Stimulated activated CD8-positive, alpha-beta memory T cell treated with anti-CD3 and anti-CD28 coated beads, Interleukin-4, amount 100 ng/mL, for 24 hours (primary cell): ENCODE measurements around the gene ZBTB49.

Experiments
- DNase-seq: peaks from one replicate; pipeline ENCODE4 v3.0.0-alpha.2; 2020; ENCODE audit warnings: low read depth

Gene ZBTB49

DNA sequence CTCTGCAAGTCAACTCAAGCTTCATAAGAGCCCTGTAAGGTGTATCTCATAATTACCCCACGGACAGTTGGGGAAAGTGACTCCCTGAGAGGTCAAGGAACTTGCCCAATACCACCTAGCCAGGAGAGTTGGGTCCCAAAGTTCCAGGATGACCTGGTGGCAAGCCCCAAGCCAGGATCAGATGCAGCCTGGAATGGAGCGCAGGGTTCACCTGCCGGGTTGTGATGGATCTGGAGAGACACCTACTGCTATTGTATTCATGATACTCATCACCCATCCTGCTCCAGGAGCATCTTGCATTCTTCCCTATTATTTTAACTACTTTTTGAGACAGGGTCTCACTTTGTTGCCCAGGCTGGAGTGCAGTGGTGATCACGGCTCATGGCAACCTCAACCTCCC, 36.1 kb downstream of the ZBTB49 start:
- DNase-seq = no peak

DNA sequence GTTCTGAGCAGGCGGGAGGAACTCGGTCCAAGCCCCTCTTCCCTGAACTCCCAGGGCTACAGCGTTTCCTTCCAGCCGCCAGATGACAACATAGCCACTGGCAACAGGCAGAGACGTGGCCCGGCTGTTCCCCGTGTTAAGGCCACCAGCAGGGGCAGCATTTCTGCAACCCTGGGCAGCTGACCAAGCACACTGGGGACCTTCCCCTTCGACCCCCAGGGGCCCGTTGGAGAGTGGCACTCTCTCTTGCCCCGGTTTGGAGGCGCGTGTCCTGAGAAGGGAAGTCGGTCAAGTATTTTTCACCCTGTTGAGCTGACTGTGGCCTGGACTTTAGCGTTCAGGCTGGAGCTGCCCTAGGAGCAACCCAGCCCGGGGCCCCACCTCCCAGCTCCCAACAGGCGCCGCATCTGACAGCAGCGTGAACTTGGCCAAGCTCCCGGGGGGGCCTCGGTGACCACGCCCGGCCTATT, 37.6 kb downstream of the ZBTB49 start:
- no peak for DNase-seq

GRCh38 chr4:4328206-4328605, 38.2 kb downstream of the ZBTB49 start:
- DNase-seq = no peak

GRCh38 chr4:4328840-4329239, 38.8 kb downstream of the ZBTB49 start:
- no peak for DNase-seq

GRCh38 chr4:4329496-4329895, 39.4 kb downstream of the ZBTB49 start:
- no peak for DNase-seq

- DNase-seq = no peak
Observed at GRCh38 chr4:4330794-4331193, 40.7 kb downstream of the ZBTB49 start.

DNA sequence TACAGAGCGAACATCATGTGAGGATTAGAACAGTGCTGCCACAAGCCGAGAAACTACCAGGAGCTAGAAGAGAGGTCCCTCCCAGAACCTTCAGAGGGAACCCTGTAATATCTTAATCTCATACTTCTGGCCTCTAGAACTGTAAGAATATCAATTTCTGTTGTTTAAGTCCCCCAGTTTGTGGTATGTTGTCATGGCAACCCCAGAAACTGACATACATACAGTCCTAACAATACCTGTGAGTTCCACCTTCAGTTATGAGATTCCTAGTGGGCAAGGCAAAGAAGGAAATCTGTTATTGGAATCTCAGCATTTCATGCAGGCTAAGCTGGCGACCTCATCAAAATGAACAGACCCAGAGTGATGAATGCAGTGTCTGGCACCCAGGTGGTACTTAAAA, 42.5 kb downstream of the ZBTB49 start:
- no peak for DNase-seq

- no peak for DNase-seq
Observed at GRCh38 chr4:4333265-4333706, 43.2 kb downstream of the ZBTB49 start.

DNA sequence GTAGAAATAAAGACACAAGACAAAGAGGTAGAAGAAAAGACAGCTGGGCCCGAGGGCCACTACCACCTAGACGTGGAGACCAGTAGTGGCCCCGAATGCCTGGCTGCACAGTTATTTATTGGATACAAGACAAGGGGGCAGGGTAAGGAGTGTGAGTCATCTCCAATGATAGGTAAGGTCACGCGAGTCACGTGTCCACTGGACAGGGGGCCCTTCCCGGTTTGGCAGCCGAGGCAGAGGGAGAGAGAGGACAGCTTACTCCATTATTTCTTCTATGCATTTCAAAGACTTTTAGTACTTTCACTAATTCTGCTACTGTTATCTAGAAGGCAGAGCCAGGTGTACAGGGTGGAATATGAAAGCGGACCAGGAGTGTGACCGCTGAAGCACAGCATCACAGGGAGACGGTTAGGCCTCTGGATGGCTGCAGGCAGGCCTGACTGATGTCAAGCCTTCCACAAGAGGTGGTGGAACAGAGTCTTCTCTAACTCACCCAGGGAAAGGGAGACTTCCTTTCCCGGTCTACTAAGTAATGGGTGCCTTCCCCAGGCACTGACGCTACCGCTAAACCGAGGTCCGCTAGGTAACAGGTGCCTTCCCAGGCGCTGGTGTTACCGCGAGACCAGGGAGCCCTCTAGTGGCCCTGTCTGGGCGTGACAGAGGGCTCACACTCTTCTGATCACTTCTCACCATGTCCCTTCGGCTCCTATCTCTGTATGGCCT, 44.9 kb downstream of the ZBTB49 start:
- peak; percentile 52 for DNase-seq

DNA sequence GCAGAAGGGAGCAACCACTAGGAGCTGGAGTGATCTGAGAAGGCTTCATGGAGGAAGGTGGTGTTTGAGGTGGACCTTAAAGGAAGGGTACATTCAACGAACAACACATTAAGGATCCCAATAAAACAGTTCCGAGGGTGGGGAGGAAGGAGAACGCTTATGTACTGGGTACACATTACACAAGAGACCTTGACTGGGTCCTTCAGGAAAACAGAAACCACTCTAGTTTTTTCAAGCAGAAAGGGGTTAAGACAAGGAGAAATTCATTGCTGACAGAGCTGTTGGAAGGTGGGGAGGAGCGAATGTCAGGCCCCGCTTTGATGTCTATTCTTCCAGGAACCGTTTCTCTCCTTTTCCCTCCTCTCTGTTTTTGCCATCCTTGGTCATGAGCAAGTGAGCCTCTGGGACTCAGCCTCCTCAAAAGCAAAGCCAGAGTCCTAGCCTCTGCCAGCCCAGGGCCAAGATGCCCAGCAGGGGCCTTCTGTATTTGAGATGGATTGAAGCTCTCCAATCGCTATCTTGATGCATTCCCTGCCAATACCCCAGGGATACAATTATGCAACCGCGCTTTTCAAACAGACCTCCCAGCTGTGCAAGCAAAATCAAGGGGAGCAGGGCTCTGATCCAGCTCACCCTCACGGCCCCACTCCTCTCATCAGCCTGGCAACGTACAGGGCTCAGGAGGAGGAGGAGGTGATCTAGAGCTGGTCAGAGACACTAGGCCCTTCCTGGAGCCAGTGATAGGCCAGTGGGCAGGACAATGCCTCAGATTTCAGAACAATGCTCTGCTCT, 48.4 kb downstream of the ZBTB49 start:
- DNase-seq = no peak

DNA sequence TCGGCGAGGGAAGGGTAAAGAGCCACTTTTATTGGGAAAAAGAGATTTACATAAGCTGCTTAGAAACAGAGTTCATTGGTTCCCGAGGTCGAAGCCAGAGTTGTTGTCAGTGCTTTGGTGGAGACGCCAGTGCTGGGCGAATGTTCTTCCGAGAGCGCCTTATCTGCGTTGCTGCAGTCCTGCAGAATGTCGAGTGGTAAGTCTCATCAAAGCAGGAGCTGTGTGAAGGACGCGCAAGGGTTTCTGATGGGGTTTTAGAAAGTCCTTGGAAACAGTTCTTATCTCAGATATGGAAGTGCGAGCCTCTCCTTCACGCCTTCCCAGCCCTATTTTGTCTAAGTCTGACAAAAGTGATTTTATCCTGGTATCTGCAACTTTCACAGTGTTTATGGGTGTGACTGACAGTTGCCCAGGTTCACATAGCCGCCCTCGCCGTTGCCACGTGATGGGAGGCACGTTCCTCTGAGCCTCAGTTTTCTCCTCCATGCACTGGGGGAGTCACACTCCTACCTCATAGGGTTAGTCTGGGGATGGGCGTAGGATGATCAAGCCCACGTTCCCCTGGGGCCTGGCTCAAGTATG, 49.5 kb downstream of the ZBTB49 start:
- DNase-seq = no peak

DNA sequence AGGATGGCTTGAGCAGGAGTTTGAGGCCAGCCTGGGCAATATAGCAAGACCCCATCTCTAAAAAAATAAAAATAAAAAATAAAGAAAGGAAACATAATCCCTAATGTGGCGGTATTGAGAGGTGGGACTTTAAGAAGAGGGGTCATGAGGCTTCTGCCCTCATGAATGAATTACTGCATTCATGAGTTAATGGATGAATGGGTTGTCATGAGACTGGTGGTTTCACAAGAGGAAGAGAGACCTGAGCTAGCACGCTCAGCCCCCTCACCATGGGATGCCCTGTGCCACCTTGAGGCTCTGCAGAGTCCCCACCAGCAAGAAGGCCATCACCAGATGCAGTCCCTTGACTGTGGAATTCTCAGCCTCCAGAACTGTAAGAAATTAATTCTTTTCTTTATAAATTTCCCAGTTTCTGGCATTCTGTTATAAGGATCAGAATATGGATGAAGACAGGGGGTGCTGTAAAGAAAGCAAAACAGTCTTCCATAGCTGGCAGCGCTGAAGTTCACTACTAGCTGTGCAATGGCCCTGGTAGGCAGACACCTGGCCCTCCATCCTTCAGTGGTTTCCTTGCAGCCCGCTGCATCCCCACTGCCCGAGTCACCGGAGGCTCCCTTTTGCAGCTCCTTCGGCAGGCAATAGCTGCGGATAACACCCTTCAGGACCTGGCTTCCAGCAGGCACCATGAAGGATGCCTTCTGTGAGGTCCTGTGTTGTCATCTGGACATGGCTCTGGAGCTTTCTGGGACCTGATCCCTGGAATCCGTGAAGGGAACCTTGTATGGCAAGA, 52.0 kb downstream of the ZBTB49 start:
- DNase-seq = no peak

DNA sequence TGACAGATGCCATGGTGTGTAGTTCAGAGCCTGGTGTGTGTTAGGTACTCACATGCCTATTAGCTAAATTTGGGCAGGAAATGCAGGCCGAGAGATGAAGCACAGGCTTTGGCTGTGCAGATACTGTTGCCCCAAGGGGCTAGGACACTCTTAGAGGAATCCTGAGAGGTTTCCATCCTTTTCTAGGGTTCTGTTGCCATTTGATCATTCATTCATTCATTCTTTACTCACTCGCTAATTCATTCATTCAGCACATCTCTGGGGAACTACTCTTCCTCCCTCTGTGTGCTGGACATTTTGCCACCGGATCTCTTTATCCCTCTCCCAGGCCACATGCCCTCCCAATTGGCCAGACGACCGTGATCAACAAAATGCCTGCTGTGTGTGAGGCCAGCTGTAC, 53.0 kb downstream of the ZBTB49 start:
- no peak for DNase-seq

DNA sequence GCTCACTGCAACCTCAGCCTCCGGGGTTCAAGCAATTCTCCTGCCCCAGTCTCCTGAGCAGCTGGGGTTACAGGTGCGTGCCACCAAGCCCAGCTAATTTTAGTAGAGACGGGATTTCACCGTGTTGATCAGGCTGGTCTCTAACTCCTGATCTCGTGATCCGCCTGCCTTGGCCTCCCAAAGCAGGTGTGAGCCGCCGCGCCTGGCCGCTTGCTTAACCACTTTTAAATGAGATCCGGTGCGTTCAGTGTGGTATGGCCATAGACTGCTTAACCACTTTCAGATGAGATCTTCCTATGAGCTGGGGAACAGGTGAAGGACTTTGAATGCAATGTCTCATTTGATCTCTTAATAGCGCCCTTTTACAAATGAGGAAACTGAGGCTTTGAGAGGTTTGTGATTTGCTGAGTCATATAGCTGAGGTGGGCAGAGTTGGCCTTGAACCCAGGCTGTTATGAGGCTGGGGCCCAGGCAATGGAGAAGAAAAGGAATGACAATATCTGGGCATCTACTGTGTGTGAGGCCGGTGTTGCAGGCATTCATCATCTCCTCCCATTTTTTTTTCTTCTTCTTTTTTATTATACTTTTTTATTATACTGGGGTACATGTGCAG, 55.0 kb downstream of the ZBTB49 start:
- DNase-seq = no peak

DNA sequence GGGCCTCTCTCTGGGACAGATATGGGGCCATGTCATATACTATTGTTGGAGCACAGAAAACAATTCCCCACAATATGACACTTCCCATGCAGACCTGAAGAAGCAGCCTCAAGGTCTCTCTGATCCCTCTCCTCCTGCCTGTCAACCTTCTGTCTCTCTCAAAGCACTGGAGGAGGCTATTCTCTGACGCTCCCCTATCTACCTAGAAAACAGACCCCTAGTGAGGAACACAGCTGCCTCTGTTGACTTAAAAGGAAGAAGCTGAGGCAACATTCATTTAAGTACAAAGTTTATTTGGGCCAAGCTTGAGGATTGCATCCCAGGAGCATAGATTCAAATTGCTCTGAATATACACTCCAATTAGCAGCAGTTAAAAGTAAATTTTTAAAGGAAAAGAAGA, 57.5 kb downstream of the ZBTB49 start:
- no peak for DNase-seq

DNA sequence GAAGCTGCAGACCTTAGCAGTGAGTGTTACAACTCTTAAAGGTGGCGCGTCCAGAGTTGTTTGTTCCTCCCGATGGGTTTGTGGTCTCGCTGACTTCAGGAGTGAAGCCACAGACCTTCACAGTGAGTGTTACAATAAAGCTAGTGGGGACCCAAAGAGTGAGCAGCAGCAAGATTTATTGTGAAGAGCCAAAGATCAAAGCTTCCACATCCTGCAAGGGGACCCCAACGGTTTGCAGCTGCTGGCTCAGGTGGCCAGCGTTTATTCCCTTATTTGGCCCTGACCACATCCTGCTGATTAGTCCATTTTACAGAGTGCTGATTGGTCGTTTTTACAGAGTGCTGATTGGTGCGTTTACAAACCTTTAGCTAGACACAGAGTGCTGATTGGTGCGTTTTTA, 58.5 kb downstream of the ZBTB49 start:
- DNase-seq = peak; percentile 4

DNA sequence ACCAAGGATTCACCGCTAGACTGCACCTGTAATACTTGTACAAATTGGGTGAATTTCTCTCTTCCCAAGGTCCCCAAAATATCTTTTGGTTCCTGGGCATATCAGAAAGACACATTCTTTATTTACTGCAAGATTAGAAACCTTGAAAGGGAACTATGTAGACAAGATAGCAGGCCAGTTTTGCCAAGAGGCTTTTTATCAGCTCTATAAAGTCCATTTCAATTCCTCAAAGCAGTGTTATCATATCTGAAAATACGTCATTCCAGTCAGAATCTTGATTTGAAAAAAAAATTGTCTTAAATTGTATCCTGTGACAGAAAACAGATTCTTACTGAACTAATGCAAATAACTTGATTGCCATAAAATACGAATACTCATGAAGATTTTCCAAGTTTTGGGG, 59.8 kb downstream of the ZBTB49 start:
- DNase-seq = no peak

DNA sequence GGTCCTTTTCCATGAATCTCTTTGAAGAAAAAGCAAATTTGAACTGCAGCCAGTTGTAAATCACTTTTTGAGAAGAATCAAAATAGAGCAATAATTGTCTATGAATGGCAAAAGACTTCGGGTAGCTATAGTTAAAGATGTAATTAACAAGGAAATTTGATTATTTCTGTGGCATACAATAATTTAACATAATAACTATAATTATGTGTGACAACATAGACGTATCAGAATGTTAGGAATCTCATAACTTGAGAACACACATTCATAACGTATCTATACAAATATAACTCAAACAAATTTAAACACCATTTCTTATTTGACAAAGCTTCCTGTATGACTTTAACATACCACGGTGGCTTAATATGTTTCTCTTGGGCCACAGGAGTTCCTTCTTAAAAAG, 60.9 kb downstream of the ZBTB49 start:
- DNase-seq = no peak

- no peak for DNase-seq
Observed at GRCh38 chr4:4355302-4355701, 65.3 kb downstream of the ZBTB49 start.

GRCh38 chr4:4356106-4357041, 66.3 kb downstream of the ZBTB49 start:
- no peak for DNase-seq
